GM19463 (cell line): ENCODE data around the gene TSPEAR.
"Not testable (repeated sequence)": the region's sequence is repeated elsewhere in the genome, so short reads cannot be mapped to it uniquely, and the experiment has no call there.

Experiments
- ATAC-seq: cut with Tn5 transposase; IDR thresholded peaks from one replicate; pipeline ENCODE4 v1.9.1; 2021; ENCODE audit warnings: mild to moderate bottlenecking, moderate library complexity; ENCODE audit not compliant: unreplicated experiment

TSPEAR gene

GRCh38 chr21:44556879-44557278 lies 154.5 kb downstream of the TSPEAR start:
- no peak for ATAC-seq

- ATAC-seq = no peak
These were observed 156.0 kb downstream of the TSPEAR start for GRCh38 chr21:44555200-44555875.

GRCh38 chr21:44552681-44553080 lies 158.7 kb downstream of the TSPEAR start:
- no peak for ATAC-seq

- no peak for ATAC-seq
These were observed 159.2 kb downstream of the TSPEAR start for GRCh38 chr21:44552136-44552535.

- ATAC-seq = no peak
These were observed 159.9 kb downstream of the TSPEAR start, which contains the start of gene KRTAP10-2 for GRCh38 chr21:44551340-44551961. TSS of gene KRTAP10-2 (minus strand) at chr21:44551505. CDS start at chr21:44551458, 47 bp downstream.

GRCh38 chr21:44550807-44551206 lies 160.6 kb downstream of the TSPEAR start:
- no peak for ATAC-seq

GRCh38 chr21:44550285-44550684 lies 161.1 kb downstream of the TSPEAR start:
- not testable (repeated sequence) for ATAC-seq

GRCh38 chr21:44549525-44550211 lies 161.7 kb downstream of the TSPEAR start:
- no peak for ATAC-seq

- no peak for ATAC-seq
These were observed 162.4 kb downstream of the TSPEAR start for GRCh38 chr21:44548922-44549321.

DNA sequence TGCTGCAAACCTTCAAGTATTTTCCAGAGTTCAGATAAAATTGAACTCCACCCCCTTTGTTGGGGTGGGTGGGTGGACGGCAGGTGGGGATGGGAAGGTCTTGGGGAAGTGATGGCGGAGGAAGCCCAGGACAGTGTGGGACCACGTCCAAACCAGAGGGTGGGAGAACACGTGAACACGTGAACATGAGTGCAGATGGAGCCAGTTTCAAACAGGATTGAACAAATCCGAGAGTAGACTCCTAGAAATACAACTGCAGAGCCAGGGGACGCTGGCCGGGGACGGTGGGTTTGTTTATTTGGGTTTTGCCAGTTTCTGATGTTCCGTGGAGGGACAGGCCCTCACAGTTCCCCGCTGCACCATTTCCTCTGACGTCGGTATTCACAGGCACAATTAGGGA lies 163.0 kb downstream of the TSPEAR start:
- ATAC-seq = no peak

DNA sequence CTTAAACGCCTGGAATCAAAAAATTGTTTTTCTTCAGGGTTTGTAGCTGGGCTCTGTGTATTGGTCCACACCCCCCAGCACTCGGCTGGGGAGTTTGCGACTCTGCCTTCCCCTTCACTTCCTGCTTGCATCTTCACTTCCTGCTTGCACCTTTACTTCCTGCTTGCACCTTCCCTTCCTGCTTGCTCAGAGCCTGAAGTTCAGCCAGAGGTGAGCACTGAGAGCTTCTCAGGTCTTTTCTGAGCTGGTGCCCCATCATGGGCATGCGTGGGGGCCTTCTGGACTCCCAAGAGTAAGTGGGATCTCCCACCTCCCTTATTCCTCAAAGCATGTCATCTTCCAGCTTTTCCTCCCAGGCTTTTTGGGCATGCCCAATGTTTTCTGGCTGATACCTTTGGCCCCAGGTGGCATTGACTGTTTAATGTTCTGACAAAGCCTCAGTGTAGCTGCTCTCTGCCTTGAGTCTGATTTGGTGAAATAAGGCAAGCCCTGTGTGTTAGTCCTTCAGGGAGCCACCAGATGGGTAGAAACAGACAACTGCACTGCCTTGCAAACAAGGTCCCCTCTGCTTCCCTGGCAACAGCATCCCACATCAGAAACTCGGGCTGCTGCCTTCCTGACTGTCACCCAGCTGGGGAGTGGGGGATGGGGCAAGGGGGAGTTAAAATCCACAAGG lies 163.6 kb downstream of the TSPEAR start:
- ATAC-seq = no peak

DNA sequence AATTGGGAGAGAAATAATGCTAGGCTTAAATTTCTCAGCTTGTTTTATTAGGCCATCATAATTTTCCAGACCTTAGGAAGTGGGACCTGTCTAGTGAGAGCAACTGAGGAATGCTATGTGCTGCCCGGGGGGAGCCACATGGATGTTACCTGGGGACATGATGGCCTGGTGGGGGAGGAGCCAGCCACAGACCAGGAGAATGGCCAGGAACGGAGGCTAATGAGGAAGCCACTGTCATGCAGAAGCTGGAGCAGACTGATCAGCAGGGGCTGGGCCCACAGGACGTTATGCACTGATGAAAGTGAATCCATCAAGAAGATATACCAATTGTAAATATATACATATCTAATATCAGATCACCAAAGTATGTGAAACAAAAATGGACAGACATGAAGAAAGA lies 166.8 kb downstream of the TSPEAR start:
- ATAC-seq = no peak

- no peak for ATAC-seq
These were observed 168.7 kb downstream of the TSPEAR start for GRCh38 chr21:44542716-44543115.

- ATAC-seq = no peak
These were observed 170.6 kb downstream of the TSPEAR start for GRCh38 chr21:44540741-44541288.

GRCh38 chr21:44539991-44540666 lies 171.2 kb downstream of the TSPEAR start, which contains the start of gene KRTAP10-1:
TSS of gene KRTAP10-1 (minus strand) at chr21:44540195. CDS start at chr21:44540150, 45 bp downstream.
- no peak for ATAC-seq

- ATAC-seq = no peak
These were observed 172.3 kb downstream of the TSPEAR start for GRCh38 chr21:44539046-44539445.

DNA sequence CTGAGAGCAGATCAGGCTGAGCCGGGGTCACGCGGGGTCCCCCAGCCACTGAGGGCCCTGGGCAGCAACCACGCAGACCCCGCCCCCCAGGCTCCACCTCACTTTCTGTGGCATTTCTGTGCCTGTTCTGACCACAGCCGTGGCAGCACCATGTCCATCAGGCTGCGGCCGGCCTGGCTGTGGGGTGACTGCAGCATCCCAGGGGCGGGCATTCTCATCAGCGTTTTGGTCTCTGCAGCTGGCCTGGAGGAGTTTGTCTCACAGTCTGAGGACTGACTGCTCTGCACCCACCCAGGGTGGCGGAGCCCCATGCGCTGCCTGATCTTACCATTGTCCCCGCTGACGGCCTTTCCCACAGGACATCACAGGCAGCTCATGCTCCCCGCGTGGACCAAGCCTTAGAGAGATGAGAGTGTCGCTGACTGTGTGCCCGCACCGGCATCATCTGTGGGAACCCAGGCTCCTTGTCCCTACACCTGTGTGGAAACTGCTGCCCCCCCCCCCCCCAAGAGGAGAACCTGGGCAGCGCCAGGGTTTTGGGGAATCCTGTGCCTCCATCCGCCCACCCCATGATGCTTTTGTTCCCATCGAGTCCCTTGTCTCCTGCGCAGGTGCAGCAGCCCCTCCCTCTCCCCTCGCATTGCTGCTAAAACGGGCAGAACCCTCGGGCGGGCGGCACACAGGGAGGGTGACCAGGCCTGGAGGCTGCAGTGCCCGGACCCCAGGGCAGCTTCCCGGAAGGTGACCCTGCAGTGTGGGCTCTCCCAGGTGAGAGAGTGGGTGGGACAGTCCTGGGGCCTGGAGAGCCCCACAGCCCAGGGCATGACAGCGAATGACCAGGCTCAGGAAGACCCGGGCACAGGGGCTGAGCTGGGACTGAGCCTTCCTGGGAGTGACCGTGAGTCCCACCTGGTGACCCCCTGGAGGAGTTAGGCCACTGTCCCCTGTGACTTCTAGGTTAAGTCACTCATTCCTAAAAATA lies 173.2 kb downstream of the TSPEAR start:
- ATAC-seq = no peak

DNA sequence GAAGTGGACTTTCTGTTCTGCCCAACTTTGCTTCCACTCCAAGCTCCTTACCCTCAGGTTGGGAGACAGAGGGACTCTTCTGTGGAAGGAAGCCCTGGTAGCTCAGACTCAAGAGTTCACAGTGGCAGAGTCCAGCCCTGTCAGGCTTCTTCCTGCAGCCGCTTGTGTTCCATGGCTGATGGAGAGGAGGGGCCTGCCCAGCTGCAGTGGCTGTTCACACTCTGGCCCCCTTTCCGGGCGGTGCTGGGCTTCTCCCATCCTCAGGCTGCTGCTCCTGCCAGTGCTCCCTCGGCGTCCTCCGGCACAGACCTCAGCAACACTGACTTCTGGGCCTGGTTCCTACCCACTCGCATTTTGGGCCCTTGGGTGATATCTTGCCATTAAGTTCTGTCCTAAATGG lies 175.4 kb downstream of the TSPEAR start:
- no peak for ATAC-seq

DNA sequence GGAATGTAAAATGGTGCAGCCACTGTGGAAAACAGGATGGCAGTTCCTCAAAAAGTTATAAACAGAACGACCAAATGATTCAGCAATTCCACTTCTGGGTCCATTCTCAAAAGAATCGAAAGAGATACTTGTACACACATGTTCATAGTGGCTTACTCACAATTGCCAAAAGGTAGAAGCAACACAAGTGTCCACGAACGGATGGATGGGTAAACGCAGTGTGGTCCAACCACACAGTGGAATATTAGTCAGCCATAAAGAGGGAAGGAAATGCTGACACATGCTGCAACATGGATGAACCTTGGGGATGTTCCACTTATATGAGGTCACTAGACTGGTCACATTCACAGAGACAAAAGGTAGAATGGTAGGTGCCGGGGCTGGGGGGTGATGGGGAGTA lies 176.7 kb downstream of the TSPEAR start:
- ATAC-seq = no peak
